ENCODE results near the gene ADGRG6.
"Not testable (repeated sequence)": the region's sequence is repeated elsewhere in the genome, so short reads cannot be mapped to it uniquely, and the experiment has no call there.

The ADGRG6 gene

GRCh38 chr6:142444881-142445301, 143.1 kb downstream of the ADGRG6 start:
- peak; percentile 10 for DNase-seq (ENCODE audit: low read depth)

GRCh38 chr6:142446168-142446567, 144.4 kb downstream of the ADGRG6 start:
- DNase-seq (ENCODE audit: low read depth) = no peak

GRCh38 chr6:142446576-142446975, 144.8 kb downstream of the ADGRG6 start:
- no peak for DNase-seq (ENCODE audit: low read depth)

- no peak for DNase-seq (ENCODE audit: low read depth)
Measured at GRCh38 chr6:142448091-142448729, 146.4 kb downstream of the ADGRG6 start.

GRCh38 chr6:142450856-142451255, 149.0 kb downstream of the ADGRG6 start:
- not testable (repeated sequence) for DNase-seq (ENCODE audit: low read depth)

- no peak for DNase-seq (ENCODE audit: low read depth)
Measured at GRCh38 chr6:142452993-142453392, 151.2 kb downstream of the ADGRG6 start.

- not testable (repeated sequence) for DNase-seq (ENCODE audit: low read depth)
Measured at GRCh38 chr6:142454196-142454595, 152.4 kb downstream of the ADGRG6 start.

- DNase-seq (ENCODE audit: low read depth) = not testable (repeated sequence)
Measured at GRCh38 chr6:142454848-142455247, 153.0 kb downstream of the ADGRG6 start.

GRCh38 chr6:142455957-142456589, 154.3 kb downstream of the ADGRG6 start:
- DNase-seq (ENCODE audit: low read depth) = no peak

- no peak for DNase-seq (ENCODE audit: low read depth)
Measured at GRCh38 chr6:142457638-142458406, 156.0 kb downstream of the ADGRG6 start.

GRCh38 chr6:142458836-142459235, 157.0 kb downstream of the ADGRG6 start:
- no peak for DNase-seq (ENCODE audit: low read depth)

GRCh38 chr6:142459271-142459670, 157.5 kb downstream of the ADGRG6 start:
- DNase-seq (ENCODE audit: low read depth) = peak; percentile 25

GRCh38 chr6:142462260-142462659, 160.5 kb downstream of the ADGRG6 start:
- DNase-seq (ENCODE audit: low read depth) = no peak

- no peak for DNase-seq (ENCODE audit: low read depth)
Measured at GRCh38 chr6:142463988-142464387, 162.2 kb downstream of the ADGRG6 start.

- peak; percentile 31 for DNase-seq (ENCODE audit: low read depth)
Measured at GRCh38 chr6:142469220-142469619, 167.4 kb downstream of the ADGRG6 start.

- DNase-seq (ENCODE audit: low read depth) = no peak
Measured at GRCh38 chr6:142470421-142470820, 168.6 kb downstream of the ADGRG6 start.

GRCh38 chr6:142474531-142475289, 172.9 kb downstream of the ADGRG6 start:
- peak; percentile 85 for DNase-seq (ENCODE audit: low read depth)

- no peak for DNase-seq (ENCODE audit: low read depth)
Measured at GRCh38 chr6:142476452-142476851, 174.6 kb downstream of the ADGRG6 start.

GRCh38 chr6:142478117-142478516, 176.3 kb downstream of the ADGRG6 start:
- DNase-seq (ENCODE audit: low read depth) = peak; percentile 81

GRCh38 chr6:142481466-142481865, 179.7 kb downstream of the ADGRG6 start:
- DNase-seq (ENCODE audit: low read depth) = no peak

GRCh38 chr6:142482249-142482648, 180.4 kb downstream of the ADGRG6 start:
- DNase-seq (ENCODE audit: low read depth) = no peak

GRCh38 chr6:142482974-142483373, 181.2 kb downstream of the ADGRG6 start:
- DNase-seq (ENCODE audit: low read depth) = no peak
